CD4-positive, alpha-beta T cell treated with Interferon alpha-2 for 1 hour (primary cell): ENCODE results near the gene PDE9A.
"Not testable (repeated sequence)": the region's sequence is repeated elsewhere in the genome, so short reads cannot be mapped to it uniquely, and the experiment has no call there.

Experiments used
- DNase-seq, 2 donors: peaks; one replicate each; pipeline ENCODE4 v3.0.0-alpha.2; 2020 to 2022

PDE9A gene

GRCh38 chr21:42691901-42692559, 38.6 kb downstream of the PDE9A start:
- no peak for DNase-seq

DNA sequence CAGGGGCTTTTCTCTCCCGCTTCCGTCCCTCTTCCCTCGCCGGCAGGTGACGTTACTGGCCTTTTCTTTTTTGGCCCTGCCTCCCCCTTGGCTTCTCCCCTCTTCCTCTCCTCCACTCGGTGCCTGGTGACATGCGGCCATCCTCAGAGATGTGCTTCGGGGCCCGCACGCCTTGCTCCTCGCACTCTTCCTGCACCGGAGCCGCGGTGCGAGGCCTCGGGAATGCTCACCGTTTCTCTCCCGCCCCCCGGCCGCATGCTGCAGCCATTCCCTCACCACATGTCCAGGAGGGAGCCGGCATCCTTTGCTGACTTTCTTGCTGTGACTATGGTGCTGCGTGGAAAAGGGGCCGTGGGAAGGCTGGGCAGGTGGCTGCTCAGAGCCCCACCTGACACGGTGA, 39.3 kb downstream of the PDE9A start:
- no peak for DNase-seq

- DNase-seq, result no peak
Measured at GRCh38 chr21:42694751-42695696, 41.6 kb downstream of the PDE9A start.

- DNase-seq, result no peak
Measured at GRCh38 chr21:42695697-42696380, 42.4 kb downstream of the PDE9A start.

GRCh38 chr21:42696501-42697040, 43.1 kb downstream of the PDE9A start:
- no peak for DNase-seq

- DNase-seq, result no peak
Measured at GRCh38 chr21:42698733-42699132, 45.3 kb downstream of the PDE9A start.

DNA sequence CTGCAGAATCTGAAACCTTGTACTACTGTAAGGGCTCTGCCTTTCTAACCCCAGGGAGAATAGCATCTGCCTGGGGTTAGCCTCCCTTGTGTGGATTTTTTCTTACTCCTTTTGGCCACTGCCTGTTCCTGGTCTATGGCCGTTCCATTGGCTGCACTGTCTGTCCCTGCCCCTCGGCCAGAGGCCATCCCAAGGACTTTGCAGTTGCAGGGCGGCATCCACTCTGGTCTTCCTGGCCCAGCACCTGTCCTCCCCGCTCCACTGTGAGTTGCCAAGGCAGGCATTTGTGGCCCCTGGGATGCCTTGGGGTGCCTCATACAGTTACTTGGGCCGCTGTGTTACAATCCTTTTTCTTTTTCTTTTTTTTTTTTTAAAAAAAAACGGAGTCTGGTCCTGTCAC, 45.8 kb downstream of the PDE9A start:
- no peak for DNase-seq

- DNase-seq, result no peak
Measured at GRCh38 chr21:42701706-42702456, 48.5 kb downstream of the PDE9A start.

- DNase-seq, result no peak
Measured at GRCh38 chr21:42702720-42703119, 49.3 kb downstream of the PDE9A start.

GRCh38 chr21:42703136-42703908, 49.9 kb downstream of the PDE9A start:
- no peak for DNase-seq

- no peak for DNase-seq
Measured at GRCh38 chr21:42703965-42704364, 50.5 kb downstream of the PDE9A start.

DNA sequence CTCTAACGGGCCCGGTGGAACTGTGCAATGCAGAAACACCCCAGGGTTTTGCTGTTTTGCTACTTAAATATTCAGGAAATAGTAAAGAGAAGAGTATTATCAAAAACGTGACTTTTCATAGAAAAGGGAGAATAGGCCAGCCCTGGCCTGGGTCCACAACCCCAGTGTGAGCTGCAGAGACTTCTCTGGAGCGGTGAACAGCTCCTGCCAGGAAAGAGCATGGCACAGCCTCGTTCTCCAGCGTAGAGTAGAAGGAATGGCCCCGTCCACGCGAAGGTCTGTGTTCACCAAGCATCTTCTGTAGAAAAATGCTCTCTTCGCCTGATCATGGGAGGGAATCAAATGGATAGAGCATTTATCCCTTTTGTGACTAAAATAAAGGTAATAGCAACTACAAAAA, 51.4 kb downstream of the PDE9A start:
- no peak for DNase-seq

- no peak for DNase-seq
Measured at GRCh38 chr21:42705346-42705745, 51.9 kb downstream of the PDE9A start.

DNA sequence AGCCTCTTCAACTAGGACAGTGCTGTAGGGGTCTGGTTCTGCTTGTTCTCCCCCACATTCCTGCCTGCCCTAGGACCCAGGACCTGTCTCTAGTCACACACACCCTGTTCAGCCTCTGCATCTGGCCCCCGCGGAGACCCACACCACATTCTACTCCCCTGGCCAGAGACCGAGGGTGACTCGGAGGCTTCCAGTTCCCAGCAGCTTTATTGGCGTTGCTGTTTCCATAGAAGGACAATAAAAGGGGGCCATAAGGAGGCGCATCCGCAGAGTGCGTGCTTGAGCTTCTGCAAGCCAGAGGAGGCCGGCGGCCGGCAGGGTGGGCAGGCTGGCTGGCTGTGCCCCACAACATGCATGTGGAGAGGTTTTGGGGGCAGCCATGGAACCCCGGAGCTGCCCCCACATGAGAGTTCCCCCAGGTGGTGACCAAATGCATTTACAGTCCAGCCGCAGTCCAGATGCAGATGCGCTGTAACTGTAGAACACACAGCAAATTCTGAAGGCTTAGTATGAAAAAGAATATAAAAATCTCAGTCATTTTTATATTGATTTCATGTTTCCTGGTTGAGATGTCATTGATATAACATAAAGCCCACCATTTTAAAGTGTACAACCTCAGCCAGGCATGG, 52.4 kb downstream of the PDE9A start:
- DNase-seq, result no peak

- DNase-seq, result no peak
Measured at GRCh38 chr21:42706765-42707164, 53.3 kb downstream of the PDE9A start.

DNA sequence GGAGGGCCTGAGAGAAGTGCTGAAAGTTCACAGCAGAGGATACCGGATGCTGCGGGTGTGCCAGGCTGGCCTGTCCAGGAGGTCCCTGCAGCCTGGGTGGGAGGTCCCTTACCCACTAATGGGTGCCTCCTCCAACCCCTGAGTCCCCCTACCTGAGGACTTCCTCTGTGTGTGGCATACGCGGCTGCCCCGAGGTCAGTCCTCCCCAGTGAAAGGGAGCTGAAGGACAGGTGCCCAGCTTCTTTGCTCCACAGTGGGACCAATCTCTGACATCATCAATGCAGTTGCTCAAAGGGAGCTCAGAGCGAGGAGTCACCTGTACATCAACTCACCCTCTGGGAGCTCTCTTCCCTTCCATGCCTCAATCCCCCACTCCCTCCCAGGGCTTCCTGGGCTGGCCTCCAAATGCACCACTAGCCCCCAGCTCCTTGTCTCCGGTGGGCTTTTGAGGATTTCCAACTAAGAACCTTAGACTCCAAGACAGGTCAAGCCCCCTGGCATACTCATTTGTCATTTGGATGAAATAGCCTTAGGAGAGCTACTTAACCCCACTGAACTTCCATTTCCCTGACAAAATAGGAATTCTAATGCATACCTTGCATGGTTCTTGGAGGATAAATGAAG, 53.9 kb downstream of the PDE9A start:
- DNase-seq, result no peak

GRCh38 chr21:42708107-42708506, 54.7 kb downstream of the PDE9A start:
- no peak for DNase-seq

DNA sequence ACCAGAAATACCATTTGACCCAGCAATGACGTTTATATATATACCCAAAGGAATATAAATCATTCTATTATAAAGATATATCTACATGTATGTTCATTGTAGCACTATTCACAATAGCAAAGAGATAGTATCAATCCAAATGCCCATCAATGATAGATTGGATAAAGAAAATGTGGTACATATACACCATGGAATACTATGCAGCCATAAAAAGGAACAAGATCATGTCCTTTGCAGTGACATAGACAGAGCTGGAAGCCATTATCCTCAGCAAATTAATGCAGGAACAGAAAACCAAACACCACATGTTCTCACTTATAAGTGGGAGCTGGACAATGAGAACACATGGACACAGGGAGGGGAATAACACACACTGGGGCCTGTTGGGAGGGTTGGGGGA, 55.5 kb downstream of the PDE9A start:
- DNase-seq, result not testable (repeated sequence)

DNA sequence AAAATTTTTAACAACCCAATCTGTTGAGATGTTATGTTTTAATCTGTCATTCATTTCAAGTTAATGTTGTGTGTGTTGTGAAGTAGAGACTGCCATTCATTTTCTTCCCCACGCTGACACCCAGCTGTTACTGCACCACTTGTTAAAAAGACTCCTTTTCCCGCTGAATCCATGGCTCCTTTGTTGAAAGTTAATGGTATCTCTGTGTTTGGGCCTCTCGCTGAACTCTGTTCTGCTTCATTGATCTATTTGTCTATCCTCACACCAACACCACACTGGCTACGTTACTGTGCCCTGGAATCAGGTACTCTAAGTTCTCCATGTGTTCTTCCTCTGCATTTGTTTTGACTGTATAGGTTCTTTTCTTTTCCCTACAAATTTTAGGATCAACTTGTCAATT, 58.2 kb downstream of the PDE9A start:
- no peak for DNase-seq

DNA sequence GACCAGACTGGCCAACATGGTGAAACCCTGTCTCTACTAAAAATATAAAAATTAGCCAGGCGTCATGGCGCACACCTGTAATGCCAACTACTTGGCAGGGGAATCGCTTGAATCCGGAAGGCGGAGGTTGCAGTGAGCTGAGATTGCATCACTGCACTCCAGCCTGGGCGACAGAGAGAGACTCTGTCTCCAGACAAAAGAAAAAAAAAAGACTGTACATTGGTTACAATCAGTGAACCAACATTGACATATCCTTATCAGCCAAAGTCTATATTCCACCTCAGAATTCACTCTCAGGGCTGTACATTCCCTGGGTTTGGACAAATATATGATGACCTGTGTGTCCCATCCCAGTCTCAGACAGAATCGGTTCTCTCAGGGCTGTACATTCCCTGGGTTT, 62.0 kb downstream of the PDE9A start:
- DNase-seq, result not testable (repeated sequence)

DNA sequence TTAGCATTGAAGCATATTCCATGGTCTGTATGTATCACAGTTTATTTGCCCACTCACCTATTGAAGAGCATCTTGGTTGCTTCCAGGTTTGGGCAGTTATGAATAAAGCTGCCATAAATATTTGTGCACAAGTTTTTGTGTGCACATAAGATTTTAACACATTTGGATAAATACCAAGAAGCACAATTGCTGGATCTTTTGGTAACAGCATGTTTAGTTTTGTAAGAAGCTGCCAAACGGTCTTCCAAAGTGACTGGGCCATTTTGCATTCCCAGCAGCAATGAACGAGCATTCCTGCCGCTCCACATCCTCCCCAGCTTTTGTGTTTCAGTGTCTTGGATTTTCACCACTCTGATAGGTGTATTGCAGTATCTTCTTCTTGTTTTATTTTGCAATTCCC, 62.7 kb downstream of the PDE9A start:
- DNase-seq, result no peak
